T-helper 2 cell treated with Interferon-gamma antibody and Interleukin-4, amounts not matched to agents 5 μg/mL and 100 μg/mL, for 36 hours (primary cell): ENCODE measurements around the gene MN1.

Experiments
- DNase-seq: peaks from one replicate; pipeline ENCODE4 v3.0.0; 2021; ENCODE audit warnings: low spot score
- H3K27ac Mint-ChIP-seq: one replicate; pipeline ENCODE4 v1.8.0; 2021; ENCODE audit warnings: mild to moderate bottlenecking, mixed read lengths
- H3K27me3 Mint-ChIP-seq: one replicate; pipeline ENCODE4 v1.8.0; 2021; ENCODE audit warnings: low read depth, mixed read lengths
- H3K36me3 Mint-ChIP-seq: one replicate; pipeline ENCODE4 v1.8.0; 2021; ENCODE audit warnings: low read depth, mixed read lengths
- H3K4me1 Mint-ChIP-seq: one replicate; pipeline ENCODE4 v1.8.0; 2021; ENCODE audit warnings: low read depth, mixed read lengths
- H3K4me3 Mint-ChIP-seq: one replicate; pipeline ENCODE4 v1.8.0; 2022; ENCODE audit warnings: mild to moderate bottlenecking, moderate library complexity, mixed read lengths
- H3K9me3 Mint-ChIP-seq: one replicate; pipeline ENCODE4 v1.8.0; 2021; ENCODE audit warnings: mixed read lengths

Gene MN1

DNA sequence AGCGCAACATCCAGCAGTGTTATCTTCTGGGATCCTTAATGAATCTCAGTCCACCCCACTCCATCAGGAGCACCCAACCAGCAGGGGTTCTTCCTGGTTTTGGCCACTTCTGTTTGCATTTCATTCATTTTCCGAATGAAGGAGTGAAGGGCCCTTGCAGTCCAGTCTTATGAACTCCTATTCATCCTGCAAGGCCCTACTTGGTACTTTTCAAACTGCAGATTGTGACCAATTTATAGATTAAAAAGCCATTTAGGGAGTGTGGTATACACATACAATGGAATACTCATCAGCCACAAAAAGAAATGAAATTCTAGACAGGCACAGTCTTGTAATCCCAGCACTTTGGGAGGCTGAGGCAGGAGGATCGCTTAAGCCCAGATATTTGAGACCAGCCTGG is 10.2 kb upstream of the MN1 start:
- H3K27ac Mint-ChIP-seq = no peak overlapping the region
- H3K36me3 Mint-ChIP-seq = no peaks in the 10 kb centered on the region
- H3K4me3 Mint-ChIP-seq = no peak overlapping the region
- H3K27me3 Mint-ChIP-seq = peaks cover 12% of the 10 kb centered on the region
- DNase-seq = no peak
- no peaks in the 10 kb centered on the region for H3K9me3 Mint-ChIP-seq
- no peaks in the 10 kb centered on the region for H3K4me1 Mint-ChIP-seq

DNA sequence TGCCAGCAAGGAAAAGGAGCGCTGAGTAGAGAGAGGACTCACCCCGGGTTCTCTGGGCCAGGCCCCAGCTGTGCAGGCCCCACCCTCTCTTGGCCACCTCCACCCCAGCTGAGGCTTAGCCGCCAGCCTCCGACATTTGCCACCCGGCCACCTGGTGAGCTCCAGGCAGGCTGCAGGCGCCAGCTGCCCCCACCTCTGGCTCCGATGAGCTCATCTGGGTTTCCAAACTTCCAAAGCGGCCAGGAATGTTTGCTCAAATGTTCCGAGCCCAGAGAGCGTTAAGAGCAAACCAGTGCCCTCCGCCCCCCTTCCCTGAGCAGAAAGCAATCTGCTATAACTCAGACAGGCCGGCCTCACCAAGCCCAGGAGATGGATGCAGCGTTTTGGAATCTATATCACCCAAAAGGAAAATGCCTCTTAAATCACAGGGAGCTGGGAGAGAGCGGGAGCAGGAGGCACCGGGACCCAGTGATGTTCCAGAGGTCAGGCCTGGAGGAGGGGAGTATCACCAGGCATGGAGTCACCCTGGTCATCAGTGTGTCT is 9.1 kb upstream of the MN1 start:
- Mint-ChIP-seq H3K27ac (no peak overlapping the region), H3K4me3 (no peak overlapping the region), H3K9me3 (no peaks in the 10 kb centered on the region), H3K27me3 (peaks cover 13% of the 10 kb centered on the region), H3K4me1 (no peaks in the 10 kb centered on the region), H3K36me3 (no peaks in the 10 kb centered on the region)
- no peak for DNase-seq

DNA sequence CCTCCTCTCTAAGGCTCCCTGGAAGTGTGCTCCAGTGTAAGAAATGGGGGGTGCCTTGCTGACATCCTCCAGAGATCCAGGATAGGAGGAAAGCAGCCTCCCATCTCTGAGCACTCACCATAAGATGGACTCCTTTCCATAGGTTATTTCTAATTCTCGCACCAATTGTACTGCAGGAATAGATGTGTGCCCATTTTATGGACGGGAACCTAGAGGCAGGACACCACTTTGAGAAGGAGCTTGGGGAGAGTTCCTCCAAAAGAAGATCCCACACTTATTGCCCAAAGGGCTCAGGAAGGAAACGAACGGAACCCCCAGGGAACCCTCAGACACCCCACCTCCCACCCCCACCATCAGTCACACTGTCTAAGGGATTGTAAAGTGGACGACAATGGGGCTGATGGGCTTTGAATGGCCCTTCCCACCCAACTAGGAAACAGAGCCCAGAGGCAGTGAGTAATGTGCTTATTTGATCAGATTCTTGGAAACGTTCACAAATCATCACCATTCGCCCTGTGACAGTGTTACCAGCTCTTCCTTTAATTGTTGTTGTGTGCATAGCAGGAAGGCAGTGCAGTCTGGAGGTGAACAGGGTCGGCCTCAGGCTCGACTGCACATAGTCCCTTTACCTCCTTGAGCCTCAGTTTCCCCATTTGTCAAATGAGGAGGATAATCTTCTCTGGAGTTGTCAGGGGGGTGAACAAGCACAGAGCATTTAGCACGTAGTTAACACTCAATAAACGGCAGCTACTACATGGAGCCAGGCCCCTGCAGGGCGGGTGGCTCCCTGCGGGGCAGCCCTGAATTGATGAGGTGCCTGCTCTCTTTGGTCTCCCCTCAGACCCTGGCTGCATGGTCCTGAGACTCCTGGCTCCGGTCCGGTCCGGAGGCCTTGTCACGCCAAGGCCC is 8.4 kb upstream of the MN1 start:
- Mint-ChIP-seq H3K27me3 (peaks cover 17% of the 10 kb centered on the region), H3K4me1 (no peaks in the 10 kb centered on the region), H3K36me3 (no peaks in the 10 kb centered on the region), H3K27ac (no peak overlapping the region), H3K4me3 (no peak overlapping the region), H3K9me3 (no peaks in the 10 kb centered on the region)
- no peak for DNase-seq

DNA sequence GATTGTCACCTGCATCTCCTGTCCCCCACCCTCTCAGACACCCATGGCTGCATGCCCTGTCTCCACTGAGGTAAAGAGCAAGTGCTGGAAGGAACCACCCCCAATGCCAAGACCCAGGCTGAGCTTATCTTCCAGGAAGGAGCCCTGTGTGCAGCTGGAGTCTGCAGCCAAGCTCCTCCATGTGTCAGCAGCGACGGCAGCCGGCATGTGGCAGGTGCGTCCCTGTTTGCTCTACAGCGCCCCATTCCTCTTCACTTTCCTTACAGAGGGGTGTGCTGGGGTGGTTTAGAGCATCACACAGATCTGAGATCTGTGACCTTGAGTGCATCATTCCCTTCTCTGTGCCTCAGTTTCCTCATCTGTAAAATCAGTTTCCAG is 7.7 kb upstream of the MN1 start:
- Mint-ChIP-seq H3K27me3 (peaks cover 23% of the 10 kb centered on the region), H3K27ac (no peak overlapping the region), H3K4me3 (no peak overlapping the region), H3K4me1 (peaks cover 2% of the 10 kb centered on the region), H3K9me3 (no peaks in the 10 kb centered on the region), H3K36me3 (no peaks in the 10 kb centered on the region)
- no peak for DNase-seq

DNA sequence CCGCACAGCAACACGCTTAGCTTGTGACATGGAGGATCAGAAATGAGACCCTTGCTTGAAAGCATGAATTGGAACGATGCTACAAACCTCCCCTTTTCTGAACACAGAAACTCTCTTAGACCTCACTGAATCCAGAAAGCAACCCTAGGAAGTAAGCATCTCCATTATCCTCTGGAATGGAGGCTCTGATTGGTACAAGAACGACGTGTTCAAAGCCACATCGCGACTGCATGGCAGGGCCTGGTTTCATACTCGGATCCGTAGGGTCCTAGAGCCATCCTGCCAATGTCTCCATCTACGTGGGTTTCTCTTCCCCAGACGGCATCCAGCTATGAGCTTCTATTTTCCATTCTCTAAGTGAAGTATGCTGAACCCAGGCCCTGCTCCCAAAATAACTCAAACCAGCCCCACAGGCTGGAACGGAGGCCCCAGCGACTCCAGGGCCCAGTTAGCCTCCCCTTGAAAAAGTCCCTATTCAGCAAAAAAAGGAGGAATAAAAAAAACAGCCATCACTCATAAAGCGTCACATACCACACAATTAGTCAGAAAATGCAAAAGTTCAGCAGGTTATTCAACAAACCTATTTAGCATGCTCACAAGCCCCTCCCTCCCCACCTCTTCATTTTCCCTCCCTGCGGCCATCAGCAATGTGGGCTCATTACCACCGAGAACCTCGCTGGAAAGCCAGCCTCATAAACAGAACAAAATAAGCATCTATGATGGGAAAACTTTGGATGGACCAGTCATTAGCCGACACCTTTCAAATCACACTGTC is 7.1 kb upstream of the MN1 start:
- Mint-ChIP-seq H3K27ac (no peak overlapping the region), H3K4me3 (no peak overlapping the region), H3K27me3 (peaks cover 27% of the 10 kb centered on the region), H3K36me3 (no peaks in the 10 kb centered on the region), H3K4me1 (peaks cover 2% of the 10 kb centered on the region), H3K9me3 (no peaks in the 10 kb centered on the region)
- no peak for DNase-seq

DNA sequence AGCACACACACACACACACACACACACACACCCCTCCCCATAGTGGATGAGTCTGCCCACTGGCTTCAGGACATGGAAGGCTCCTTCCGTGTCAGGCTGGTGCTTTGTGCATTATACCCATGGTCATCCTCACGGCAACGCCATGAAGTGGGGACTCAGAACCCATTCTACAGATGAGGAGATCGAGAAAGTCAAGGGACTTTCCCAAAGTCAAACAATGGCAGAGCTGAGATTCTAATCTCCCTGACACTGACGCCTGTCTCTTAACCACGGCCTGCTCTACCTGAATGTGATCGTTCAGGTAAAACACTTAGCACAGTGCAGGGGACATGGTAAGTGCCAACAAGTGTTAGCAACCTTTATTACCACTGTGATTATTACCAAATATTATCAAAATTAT is 4.3 kb upstream of the MN1 start:
- H3K27ac Mint-ChIP-seq = no peak overlapping the region
- peaks cover 2% of the 10 kb centered on the region for H3K4me1 Mint-ChIP-seq

DNA sequence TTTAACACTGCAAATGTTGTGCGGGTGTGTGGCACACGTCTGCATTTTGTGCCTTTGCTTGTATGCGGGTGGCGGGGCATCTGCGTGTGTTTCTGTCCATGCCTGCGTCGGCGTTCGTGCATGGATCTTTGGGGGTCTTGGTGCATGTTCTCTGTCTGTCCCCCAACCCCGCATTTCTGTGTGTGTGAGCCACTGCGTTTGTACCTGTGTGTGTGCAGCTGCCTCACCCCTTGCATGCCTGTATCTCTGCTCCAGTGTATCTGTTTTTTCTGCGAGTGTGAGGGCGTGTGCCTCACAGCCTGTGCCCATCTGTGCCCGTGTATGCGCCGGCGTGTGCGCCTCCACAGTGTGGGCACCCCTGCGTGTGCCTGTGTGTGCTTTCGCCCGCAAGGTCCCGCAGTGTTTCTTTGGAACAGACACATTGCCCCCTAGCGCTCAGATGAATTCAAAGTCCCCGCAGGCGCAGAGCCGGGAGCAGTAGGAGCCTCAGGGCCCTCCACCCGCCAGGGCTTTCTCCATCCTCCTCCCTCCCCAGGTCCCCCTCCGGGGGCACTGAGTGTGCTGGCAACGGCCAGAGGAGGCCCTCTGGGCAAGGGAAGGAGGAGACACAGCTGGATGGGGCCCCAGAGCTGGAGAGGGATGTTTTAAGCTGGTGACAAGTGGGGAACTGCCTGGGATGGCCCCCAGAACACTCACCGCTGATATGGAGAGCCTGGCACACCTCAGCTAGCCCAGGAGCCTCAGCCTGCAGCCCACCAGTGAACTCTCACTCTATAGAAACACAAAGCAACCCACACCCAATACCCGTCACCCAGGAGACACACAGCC is 3.1 kb upstream of the MN1 start:
- no peak overlapping the region for H3K27ac Mint-ChIP-seq
- peaks cover 49% of the 10 kb centered on the region for H3K27me3 Mint-ChIP-seq
- H3K9me3 Mint-ChIP-seq = no peaks in the 10 kb centered on the region
- H3K4me1 Mint-ChIP-seq = peaks cover 2% of the 10 kb centered on the region
- H3K36me3 Mint-ChIP-seq = no peaks in the 10 kb centered on the region
- no peak overlapping the region for H3K4me3 Mint-ChIP-seq
- peak; percentile 27 for DNase-seq

More for the DNA sequence above, 4.3 kb upstream of the MN1 start:
- Mint-ChIP-seq H3K36me3 (no peaks in the 10 kb centered on the region), H3K9me3 (no peaks in the 10 kb centered on the region), H3K27me3 (peaks cover 42% of the 10 kb centered on the region), H3K4me3 (no peak overlapping the region)
- DNase-seq = no peak

DNA sequence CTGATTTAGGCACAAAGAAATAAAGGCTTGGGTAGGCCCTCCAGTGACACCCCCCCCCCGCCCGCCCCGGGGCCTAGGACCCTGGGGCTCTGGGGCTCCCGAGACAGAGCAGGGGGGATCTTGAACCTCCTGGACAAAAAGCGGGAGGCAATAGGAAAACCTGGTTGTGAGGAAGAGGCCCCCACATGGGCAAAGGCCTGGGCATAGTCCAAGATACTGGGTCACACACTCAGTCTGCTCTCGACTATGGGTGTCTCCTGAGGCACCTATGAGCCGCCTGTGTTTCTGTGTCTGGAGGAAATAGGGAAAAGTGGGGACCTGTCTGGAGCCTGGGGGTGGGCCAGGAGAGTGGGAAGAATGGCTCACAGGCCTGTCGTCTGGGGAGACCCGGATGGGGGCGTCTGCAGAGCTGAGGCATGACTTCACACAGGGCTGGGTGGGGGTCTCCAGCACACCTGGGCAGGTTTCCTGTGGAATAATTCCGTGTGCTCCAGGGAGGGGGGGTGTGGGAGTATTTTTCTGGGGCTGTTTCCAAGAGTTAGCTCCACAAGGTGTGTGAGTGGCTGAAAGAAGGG is 2.4 kb upstream of the MN1 start:
- Mint-ChIP-seq H3K4me3 (no peak overlapping the region), H3K9me3 (no peaks in the 10 kb centered on the region), H3K36me3 (no peaks in the 10 kb centered on the region), H3K27me3 (peaks cover 42% of the 10 kb centered on the region), H3K27ac (no peak overlapping the region), H3K4me1 (peaks cover 2% of the 10 kb centered on the region)
- no peak for DNase-seq

DNA sequence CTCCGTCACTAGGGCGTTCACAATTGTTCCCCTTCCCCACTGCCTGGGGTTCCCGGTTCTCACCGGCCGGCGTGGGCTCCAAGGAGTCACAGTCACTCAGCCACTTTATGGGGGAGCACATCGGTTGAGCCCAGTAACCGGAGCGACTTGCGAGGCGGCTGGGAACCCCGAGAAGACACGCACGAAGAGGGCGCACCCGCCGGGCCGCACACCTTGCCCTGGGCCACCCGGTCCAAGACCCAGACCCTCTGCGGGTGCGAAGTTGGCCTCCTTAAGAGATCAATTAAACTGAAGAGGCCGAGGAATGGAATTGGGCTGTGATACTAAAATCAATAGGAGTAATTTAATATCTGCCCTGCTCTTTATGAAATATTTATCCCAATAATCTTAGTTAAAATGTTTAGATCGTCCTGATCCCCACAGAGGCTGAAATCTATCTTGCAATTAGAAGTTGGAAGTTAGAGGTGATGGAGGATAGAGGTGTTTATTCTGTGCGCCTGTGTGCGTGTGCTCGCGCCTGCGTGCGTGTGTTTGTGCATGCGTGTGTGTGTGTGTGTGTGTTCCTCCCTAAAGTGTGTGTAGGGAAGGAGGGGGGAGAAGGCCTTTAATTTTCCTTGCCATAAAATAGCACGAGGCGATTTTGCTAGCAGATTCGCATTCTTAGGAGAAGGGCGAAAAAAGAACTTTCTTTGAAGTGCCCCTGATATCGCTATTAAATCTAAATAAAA is 954 bp upstream of the MN1 start:
- H3K36me3 Mint-ChIP-seq = no peaks in the 10 kb centered on the region
- peak overlapping the region; percentile 67 for H3K4me3 Mint-ChIP-seq
- no peak for DNase-seq
- H3K9me3 Mint-ChIP-seq = no peaks in the 10 kb centered on the region
- peaks cover 41% of the 10 kb centered on the region for H3K27me3 Mint-ChIP-seq
- H3K4me1 Mint-ChIP-seq = peaks cover 2% of the 10 kb centered on the region
- no peak overlapping the region for H3K27ac Mint-ChIP-seq

DNA sequence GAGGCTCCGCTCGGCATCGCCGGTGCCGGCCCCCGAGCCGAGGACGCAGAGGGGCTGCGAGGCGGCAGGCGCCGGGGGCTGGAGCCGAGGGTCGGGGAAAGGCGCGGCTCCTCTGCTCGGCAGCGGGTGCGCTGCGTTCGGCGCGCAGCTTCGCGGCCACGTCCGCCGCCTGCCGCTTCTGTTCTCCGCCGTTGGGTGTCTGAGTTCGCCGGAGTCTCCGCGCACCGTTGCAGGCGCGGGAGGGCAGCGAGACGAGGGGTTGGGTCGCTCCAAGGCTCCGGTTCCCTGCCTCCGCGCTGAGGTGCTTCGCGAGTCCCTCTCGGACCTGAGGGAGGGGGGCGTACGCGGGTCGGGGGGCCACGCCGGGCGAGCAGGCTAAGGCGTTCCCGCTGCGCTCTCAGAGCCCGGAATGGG is 347 bp downstream of the MN1 start:
- H3K27ac Mint-ChIP-seq = no peak overlapping the region
- H3K4me1 Mint-ChIP-seq = peaks cover 2% of the 10 kb centered on the region
- H3K4me3 Mint-ChIP-seq = peak overlapping the region; percentile 57
- no peaks in the 10 kb centered on the region for H3K36me3 Mint-ChIP-seq
- peaks cover 39% of the 10 kb centered on the region for H3K27me3 Mint-ChIP-seq
- peak; percentile 8 for DNase-seq
- H3K9me3 Mint-ChIP-seq = no peaks in the 10 kb centered on the region

DNA sequence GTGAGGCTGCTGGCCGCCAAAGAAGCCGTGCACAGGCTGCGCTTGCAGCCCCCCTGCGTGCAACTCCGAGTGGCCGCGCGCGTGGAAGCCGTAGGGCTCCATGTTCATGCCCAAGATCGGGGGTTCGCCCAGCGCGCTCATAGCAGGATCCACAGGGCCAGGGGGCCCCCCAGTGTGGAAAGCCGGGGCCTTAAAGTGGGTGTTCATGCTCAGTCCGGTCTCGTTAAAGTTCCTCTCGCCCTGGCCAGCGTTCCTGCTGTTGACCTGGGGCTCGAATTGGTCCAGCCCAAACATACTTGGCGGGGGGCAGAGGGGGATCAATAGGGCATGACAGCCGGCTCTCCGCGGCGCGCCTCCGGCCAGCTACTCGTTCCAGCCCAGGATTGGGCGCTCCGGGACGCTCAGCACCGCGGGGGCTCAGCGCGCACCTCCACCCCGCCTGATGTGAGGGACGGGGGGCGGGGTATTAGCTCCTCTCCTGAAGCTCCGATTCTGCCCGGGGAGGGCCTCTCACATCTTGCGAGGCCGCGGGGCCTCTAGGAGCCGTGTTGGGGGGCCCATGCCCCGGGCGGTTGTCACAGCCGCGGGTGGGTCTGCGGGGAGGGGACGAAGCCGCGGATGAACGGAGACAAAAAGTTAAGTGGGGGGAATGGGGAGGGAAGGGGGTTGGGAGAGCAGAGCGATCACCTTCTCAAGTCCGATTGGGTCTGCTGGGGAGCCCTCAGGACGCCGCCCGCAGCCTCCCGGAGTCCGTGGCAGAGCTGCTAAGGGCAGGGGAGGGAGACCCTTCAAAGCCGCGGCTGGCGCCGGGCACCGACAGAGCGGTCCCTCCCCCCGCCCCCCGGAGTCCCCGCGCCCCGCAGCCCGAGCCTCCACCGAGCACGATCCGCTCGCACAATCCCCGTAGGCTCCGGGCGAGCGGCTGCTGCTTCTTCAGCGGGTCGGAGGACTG is 1.0 kb downstream of the MN1 start:
- Mint-ChIP-seq H3K27me3 (peaks cover 36% of the 10 kb centered on the region), H3K4me1 (peaks cover 2% of the 10 kb centered on the region), H3K9me3 (no peaks in the 10 kb centered on the region), H3K27ac (no peak overlapping the region), H3K36me3 (no peaks in the 10 kb centered on the region), H3K4me3 (no peak overlapping the region)
- no peak for DNase-seq

DNA sequence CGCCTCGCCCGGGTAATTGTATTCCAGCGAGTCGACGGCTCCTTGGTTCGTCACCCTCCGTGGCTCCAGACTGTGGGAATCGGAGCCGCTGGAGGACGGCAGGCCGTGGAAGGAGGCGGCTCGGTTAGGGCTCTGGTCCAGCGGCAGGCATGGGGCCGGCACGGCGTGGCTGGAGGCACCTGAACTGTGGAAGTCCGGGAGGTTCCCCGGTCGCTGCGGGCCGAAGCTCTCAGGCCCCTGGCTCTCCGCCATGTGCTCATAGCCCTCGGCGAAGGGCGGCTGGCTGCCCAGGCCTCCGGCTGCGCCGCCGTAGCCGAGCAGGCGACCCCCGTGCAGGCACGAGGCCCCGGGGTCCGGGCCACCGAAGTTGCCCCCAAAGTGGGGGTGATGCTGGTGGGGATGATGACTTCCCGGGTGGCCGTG is 1.7 kb downstream of the MN1 start:
- Mint-ChIP-seq H3K27ac (no peak overlapping the region), H3K4me1 (peaks cover 2% of the 10 kb centered on the region), H3K4me3 (no peak overlapping the region), H3K9me3 (no peaks in the 10 kb centered on the region), H3K36me3 (no peaks in the 10 kb centered on the region), H3K27me3 (peaks cover 34% of the 10 kb centered on the region)
- no peak for DNase-seq
